NCI-H1105 treated with DMSO at 0.1 percent for 48 hours (cell line): ENCODE data around the gene SPTA1.

ENCODE experiments used
- DNase-seq: peaks from one replicate; lab custom pipeline; 2025; lab: John Stamatoyannopoulos, UW

Gene SPTA1

DNA sequence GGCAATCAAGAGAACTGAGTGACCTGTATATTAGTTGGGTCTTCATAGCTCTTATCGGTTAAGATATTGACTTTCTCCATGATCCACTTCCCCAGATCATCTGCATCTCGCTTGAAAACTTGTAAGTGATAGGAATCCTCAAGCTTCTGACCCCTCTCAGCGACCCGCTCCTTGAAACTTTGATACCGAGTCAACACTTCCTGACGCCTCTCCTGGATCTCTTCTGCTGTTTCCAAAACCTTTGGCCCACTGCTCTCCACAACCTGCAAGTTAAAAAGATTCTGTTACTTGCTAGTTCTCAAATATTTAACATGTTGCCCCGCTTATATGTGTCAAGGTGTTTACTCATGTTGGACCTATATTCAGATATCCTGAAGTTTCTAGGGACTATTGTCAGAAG, 1.4 kb downstream of the SPTA1 start:
- DNase-seq: no peak

DNA sequence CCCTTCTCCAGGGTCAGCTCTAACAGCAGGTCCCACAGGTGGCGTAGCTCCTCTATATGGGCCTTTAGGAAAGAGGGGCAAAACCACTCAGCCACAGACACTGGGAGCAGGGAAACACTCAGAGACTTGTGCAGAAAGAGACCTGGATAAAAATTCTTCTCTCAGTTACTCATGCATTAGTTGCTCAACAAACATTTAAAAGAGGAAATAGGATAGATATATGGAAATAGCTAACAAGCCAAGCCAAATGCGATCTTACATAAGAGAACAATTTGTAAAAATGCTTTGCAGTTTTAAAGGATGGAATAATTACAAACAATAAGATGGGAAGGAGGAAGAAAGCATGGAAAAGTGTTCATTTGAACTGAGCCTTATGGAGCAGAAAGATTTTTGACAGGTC, 4.9 kb downstream of the SPTA1 start:
- no peak for DNase-seq

DNA sequence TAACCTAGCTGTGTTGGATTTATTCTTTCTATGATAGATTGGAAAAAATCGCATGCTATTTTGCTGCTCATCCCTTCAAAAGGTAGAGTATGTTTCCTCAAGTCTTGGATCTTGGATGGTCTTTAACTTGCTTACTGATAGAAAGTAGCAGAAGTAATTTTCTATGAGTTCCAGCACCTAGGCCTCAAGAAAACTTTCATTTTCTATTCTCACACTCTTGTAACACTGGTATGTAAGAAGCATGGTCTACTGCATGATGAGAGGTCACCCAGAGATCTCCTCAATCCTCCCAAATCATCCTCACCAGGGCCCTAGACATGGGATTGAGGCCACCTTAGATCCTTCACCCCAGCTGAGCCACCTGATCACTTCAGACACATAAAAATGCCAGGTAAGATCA, 7.2 kb downstream of the SPTA1 start:
- no peak for DNase-seq

DNA sequence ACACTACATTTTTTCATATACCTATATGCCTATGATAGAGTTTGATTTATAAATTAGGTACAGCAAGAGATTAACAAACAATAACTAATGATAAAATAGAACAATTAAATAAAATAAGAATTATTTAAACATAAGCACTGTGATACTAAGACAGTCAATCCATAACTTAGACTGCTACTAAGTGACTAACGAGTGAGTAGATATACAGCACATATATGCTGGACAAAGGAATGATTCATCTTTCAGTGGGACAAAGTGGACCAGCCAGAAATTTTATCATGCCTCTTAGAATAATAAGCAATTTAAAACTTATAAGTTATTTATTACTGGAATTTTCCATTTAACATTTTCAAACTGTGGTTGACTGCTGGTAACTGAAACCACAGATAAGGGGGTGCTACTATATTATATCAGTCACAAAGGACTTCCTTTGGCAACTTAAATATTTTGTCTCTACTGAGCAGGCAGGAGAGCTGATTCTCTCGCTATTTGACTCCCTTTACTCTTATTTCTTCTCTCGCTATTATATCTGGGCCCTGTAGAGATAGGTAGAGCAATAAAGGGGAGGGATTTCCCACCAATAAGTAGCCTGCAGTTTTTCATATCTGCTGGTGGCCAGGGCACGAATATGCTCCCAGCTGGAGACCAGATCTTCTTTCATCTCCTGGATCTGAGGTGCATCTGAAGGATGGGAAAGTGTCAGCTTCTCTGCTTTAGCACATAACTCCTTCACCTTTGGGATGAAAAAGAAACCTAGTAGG, 10.8 kb downstream of the SPTA1 start:
- DNase-seq: no peak

DNA sequence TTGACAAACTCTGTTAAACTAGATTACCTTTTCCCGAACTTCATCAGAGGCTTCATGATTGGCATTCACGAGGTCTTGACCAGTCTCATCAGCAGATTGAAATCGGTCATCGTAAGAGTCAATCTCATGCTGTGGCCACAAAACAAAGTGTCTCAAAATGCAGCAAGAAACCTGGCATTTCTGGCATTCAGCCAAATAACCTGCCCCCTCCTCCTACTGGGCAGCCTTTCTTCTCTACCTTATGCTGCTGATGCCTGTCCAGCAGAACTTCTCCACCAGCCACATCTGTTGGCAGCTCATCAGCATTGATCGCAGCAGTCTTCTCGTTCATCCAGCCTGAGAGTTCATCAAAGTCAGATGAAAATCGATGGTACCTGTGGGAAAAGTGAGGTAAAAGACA, 12.2 kb downstream of the SPTA1 start:
- DNase-seq: no peak

DNA sequence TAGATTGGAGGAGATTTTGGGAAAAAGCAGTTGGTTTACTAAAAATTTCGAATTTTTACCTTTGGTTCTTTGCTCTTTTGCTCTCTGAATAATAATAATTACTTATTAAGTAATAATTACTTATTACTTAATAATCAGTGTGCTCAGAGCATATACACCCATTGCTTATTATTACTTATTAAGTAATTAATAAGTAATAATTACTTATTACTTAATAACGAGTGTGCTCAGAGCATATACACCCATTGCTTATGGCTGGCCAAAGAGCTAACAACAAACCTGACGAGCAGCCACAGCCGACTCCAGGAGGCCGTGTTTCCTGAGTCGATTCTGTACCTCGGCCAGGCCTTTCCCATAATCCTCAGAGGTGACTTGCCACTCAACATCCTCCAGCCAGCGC, 20.5 kb downstream of the SPTA1 start:
- no peak for DNase-seq

DNA sequence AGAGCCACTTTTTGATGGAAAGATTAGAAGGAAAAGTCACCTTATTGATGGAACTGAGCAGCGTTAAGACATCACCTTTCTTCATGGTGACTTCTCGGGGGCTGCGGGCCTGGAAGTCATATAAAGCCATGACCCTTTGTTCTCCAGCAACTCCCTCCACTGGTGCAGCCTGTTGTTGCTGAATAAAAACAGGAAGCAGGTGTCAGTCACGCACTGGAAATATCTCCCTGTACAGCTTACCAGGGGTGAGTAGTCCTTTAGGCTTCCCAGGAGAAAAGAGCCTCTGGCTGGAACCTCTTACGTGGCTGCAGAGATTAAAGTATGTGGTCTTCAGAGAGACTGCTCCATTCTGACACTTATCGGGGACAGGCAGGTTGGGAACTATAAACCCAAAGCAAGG, 31.9 kb downstream of the SPTA1 start:
- no peak for DNase-seq

DNA sequence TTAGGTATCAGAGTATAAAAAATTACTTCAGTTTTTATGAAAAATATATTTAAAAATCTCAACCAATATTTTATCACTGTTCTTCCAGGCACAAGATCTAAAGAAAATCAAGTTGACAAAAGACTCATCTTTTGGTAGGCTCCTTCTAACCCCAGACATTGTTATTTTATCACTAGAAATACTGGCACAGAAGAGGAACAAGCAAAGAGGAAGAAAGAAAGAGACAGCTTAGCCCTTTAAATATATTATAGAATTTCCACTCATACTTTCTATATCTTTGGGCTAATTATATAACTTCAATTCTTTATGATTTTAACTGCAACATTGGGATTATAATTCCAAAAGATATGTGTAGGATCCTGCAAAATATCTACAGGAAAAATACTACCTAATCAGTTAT, 32.4 kb downstream of the SPTA1 start:
- no peak for DNase-seq

DNA sequence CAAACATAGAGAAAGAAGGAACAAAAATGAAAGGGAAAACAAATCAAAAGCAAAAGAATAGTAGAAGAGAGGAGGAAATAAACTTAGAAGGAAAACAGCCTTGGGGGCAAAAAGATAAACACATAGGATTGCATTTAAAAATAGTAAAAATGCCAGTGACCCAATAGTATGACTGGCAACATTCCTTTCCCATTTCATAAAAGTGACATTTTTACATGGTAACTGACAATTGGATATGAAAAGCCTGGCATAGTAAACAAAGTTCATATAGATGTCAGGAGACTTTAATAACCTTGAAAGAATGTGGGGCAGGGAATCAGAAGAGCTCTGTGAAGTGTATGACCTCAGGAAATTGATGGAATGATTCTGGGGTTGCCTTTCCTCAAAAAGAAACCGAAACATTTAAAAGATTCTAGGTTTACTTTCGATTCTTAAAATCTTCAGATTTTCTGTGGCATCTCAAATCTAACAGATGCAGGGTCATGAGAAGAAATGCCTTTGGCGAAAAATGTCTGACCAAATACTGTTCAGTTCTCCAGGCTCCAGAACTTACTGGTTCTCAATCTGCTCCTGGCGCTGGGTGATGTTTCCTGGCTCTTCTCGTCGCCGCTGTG, 33.7 kb downstream of the SPTA1 start:
- DNase-seq: no peak

DNA sequence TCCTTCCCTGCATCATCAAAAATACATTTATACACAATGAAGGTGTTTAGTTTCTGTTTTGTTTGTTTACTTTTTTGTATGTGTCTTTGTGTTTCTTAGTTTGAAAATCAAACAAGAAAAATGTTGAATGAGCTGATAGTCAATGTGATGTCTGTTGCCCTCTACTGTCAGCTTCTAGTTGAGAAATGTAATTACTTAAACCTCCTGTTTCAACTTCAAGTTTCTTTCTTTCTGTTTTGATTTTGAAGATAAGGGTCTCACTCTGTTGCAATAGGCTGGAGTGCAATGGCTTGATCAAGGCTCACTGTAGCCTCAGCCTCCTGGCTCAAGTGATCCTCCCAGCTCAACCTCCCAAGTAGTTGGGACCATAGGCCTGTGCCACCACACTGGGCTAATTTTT, 37.5 kb downstream of the SPTA1 start:
- no peak for DNase-seq

DNA sequence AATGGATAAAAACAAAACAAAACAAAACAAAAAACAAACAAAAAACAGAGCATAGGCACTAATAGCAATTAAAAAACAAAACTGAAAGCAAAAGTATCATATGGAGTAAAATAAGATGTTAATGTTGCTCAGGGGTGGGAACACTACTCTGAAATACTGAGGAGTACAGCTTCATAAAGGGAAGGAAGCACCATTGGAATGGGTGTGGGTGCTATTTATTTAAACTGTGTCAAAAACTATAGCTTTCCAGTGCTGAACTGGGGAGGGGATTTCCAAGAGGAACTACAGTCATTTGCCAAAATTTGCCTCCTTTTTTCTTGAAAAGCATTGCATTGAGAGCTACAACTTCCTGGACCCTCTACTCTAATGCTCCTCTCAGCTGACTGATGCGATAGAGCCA, 40.0 kb downstream of the SPTA1 start:
- no peak for DNase-seq

DNA sequence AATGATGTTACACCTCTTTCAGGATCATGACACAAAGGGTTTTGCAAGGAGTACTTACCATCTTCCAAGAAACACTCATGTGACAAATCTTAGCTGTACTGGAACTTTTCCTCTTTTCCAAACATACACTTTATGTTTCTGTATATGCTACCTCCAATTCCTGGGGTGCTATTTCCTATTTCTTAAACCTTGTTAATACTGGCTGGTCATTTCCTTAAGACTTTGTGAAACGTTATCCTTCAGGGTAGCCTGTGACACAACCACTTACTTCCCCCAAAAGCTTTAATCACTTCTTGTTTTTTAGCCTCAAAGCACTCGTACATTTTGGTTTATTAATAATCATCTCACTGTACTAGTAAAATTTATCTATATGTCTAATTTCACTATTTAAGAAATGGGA, 42.1 kb downstream of the SPTA1 start:
- DNase-seq: no peak

DNA sequence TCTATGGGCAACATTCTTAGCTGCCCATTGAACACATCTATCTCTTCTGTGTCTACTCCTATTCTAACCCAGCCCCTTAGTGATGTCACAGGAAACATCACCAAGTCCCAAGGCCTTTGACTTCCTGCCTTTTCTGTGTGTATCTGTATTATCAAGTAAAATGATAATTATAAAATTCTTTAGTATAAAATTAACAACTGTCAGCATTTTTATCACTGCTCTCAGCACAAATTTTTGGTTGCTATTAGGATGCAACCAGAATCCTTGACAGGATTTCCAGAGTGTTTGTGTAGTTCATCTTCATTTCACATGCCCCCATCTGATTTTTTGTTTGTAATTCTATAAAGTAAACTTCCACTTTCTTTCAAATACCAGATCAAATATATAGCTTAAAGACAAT, 47.6 kb downstream of the SPTA1 start:
- DNase-seq: no peak

DNA sequence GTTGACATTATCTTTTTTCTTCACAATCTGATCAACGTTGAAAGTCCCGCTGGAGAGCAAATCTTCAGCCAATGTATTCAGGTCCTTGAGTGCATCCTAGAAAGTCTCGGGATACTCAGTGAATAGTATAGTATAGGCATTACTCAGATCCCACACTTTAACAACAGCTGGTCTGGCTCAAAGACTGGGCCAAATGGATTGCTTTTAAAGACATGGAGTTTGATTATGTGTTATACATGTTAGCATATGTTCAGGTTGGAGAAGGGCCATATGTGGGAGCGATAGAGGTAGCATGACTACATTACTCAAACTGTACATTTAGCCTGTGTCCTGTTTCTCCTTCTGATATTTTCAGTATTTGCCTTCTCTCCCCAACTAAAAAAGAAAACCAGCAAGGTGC, 48.4 kb downstream of the SPTA1 start:
- no peak for DNase-seq

DNA sequence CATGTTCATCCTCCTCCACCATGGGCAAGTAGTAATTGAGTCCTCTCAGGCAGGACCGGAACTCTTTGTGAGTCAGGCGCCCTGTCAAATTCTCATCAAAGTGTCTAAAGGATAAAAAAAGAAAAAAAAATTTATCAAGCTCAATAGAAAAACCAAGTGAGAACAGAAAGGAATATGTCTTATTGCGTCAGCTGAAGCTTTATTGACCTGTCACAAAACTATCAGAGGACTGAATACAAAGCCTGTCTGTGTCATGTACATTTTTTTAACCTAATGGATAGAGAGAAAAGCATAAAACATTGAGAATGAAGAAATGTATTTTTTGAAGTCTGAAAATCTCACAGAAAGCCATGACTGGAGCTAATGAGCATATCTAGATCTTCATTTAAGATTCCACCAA, 72.8 kb downstream of the SPTA1 start:
- no peak for DNase-seq

DNA sequence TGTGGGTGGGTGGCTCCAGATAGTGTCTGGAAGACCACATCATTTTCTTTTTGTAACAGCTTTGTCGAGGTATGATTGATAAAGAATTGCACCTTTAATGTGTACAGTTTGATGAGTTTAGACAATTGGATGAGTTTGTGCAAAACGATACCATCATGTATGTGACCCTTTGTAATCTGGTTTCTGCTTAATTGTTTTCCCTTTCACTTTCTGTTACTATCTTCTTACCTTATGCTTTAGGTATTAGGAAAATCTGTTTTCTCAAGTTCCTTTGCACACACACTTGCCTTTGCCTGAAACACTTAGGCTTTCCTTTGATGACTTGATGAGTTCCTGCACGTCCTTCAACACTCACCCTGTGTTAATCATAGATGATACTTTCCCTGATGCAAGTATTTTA, 74.6 kb downstream of the SPTA1 start:
- no peak for DNase-seq

DNA sequence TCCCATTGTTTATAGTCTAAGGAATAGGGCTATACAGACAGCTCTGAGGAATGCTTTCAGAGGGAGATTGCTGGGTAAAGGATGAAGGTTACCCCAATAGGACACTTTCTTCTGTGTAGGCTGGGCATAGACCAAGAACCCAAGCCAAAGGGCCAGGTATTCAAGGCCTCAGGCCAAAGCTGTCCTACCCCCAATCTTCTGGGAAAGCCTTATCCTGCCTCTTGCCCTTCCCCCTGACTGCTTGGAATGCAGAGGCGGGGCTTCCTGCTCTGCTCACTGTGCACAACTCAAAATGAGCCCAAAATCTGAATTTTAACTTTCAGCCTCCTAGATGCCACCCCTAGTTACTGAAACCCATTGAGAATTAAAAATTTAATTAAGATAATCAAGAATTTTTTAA, 79.2 kb downstream of the SPTA1 start:
- no peak for DNase-seq

DNA sequence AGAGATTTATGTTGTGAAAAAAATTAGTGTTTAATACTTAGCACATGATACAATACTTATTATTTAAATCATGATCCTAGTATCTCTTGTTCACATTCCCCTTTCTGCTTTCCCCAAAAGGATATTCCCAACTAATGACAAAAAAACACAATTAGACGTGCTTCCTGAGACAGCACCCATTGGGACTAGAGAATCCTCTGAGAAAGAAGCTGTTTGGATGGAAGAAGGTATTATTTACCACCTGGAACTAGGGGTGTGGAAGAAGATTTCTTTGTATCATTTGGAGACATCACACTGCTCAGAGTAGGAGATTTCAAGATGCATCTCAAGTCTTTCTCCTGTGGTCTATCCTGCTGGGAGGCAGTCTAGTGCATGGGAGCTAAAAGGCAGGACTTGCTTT, 81.5 kb downstream of the SPTA1 start, which contains the start of gene OR10Z1:
Gene OR10Z1, plus strand, starts transcription at position 301 of the 400 bp plus-strand sequence. CDS start 1,171 bp downstream, outside the sequence.
- no peak for DNase-seq

DNA sequence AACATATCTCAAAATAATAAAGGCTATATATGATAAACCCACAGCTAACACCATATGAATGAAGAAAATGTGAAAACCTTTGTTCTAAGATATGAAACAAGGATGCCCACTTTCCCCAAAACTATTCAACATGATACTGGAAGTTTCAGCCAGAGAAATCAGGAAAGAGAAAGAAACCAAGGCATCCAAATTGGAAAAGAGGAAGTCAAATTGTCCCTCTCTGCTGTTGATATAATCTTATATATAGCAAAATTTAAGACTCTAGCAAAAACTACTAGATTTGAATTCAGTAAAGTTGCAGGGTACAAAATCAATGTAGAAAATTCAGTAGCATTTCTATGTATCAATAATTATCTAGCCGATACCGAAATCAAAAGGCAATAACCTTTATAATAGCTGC, 85.8 kb downstream of the SPTA1 start:
- DNase-seq: no peak

DNA sequence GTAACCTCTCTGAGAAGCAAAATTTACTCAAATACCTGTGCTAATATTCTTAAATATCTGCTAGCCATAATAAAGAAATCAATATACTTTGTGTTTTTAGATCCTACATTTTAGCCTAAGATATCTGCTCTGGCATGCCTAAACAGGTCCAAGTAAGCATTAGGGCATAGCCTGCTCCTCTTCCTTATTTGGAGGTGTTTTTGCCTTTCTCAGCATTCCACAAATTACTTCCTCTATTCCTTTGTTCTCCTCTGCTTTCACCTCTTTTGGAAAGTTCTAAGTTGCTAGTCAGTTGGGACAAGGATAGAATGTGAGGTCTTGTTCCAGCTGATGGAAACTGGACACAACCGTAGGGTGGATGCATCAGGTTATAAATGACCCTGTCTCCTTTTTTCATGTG, 99.6 kb downstream of the SPTA1 start:
- DNase-seq: no peak

DNA sequence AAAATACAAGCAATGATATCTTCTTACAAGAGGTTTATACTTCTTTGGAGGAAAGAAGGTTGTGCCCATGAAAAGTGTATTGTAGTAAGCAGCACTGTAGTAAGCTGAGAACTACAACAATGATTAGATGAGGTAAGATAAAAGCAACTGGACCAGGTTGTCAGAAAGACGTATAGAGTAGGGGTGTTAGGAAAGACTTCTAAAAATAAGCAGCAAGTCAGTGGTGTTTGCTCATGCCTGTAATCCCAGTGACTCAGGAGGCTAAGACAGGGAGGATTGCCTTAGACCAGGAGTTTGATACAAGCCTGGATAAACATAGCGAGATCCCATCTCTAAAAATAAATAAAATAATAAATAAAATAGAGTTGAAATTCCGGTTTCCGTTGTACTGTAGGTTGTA, 102.6 kb downstream of the SPTA1 start:
- no peak for DNase-seq

DNA sequence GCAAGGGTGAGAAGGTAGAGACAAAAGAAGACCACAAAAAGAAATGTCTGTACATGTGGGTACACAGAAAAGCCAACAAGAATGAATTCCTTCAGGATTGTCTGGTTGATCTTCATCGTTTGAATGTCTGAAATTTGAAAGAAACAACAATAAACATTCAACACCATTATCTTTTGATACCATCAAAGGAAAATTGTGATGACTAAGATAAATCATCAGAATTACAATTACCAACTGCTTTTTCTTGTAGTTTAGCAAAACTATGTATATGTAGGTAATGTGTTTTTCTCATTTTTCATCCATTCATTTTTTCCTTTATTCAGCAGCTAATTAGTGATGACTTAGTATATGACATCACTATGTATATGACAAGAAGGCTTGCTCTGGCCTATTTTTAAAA, 106.8 kb downstream of the SPTA1 start, which contains the start of gene OR10X1:
Gene OR10X1, minus strand, starts transcription at position 167 of the 400 bp plus-strand sequence. Its CDS starts 0 bp downstream, at position 167.
- no peak for DNase-seq

DNA sequence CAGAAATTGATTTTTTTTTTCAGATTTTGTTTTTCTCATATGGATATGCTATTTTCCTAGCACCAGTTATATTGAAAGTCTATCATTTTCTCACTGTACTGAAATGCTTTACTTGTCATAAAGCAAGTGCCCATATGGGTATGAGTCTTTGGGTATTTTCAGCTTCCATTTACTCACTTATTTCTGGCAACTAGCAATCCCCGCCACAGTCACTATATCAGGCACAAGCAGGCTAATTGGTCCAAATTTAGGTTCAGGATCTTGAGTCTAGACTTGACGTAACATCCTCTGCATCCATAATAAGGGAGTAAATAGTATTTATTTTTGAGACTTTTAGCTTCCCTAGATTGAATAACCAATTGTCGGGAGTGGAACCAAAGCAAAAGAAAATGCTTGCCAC, 109.0 kb downstream of the SPTA1 start:
- no peak for DNase-seq

DNA sequence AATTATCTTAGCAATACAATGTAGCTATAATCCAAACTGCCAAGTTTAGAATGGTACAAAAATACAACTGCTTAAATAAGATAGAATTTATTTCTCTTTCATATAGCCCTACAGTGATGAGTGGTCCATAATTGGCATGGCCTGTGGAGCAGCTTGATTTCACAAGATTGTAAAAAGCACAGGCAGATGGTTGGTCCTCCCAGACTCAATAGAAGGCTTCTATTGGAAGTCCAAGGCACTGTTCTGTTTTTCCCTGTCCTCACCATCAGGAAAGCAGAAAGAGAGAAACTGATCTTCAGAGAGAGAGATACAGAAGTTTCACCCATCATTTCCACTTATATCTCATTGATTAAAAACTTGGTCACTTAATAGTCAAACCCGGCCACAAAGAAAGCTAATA, 114.3 kb downstream of the SPTA1 start:
- no peak for DNase-seq
